ENCODE data around the gene SLC7A4. TPM values are rescaled to one million over a fixed set of nuclear protein-coding genes. Genes with fewer than 3 reads are reported as not detected.

The SLC7A4 gene
- polyA plus RNA-seq, 1 donor from 2014 or later, result not detected

DNA sequence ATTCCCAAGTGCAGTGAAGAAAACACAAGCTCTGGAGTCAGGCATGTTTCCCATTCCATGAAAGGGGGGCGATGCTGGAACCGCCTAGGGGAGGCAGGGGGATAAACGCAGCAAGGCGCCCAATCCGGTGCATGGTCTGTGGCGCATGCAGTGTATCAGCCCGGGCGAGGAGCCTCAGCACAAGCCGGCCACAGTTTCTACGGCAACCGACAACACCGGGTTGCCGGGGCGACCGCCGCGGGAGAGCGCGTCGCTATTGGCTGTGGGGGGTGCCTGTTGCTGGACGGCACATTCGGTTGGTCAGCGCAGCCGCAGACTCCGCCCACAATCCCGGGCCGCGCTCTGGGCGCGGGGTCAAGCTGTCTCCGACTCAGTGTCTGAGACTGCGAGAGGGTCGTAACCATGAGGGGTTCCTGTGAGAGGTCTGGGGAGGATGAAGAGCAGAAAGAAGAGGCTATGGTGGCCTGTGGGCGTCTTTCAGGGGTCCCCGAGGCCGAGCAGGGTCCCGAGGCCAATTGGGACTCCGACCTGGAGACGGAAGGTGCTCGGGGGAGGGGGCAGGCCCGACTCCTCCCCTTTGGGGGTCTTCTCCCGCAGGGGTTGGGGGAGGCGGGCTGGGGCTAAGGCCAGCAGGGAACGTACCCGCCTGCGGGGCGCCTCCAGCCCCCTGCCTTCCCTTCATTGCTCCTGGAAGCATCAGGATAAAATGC lies 13.4 kb upstream of the SLC7A4 start, which contains the start of gene LRRC74B:
Gene LRRC74B (plus strand): TSS at position 362 of the 710 bp plus-strand sequence. CDS start 41 bp downstream, at position 403.
- Histone ChIP-seq H2AFZ (ENCODE audit: low read depth, low read length) (peak within 1 kb of the TSS; percentile 79), H4K20me1 (ENCODE audit: insufficient read depth) (no peaks in the 10 kb centered on the region), H3K79me2 (replicated peaks; ENCODE audit: insufficient read depth, low read length) (no peaks in the 10 kb centered on the region), H3K27me3 (ENCODE audit: insufficient read depth, low read depth, low read length) (no peaks in the 10 kb centered on the region), H3K9me3 (ENCODE audit: low read length) (no peaks in the 10 kb centered on the region), H3F3A (ENCODE audit: insufficient read depth, low read length, poor library complexity, severe bottlenecking) (no peaks in the 10 kb centered on the region), H3K36me3 (ENCODE audit: insufficient read depth, low read length) (no peaks in the 10 kb centered on the region), H3K27ac (ENCODE audit: low read length) (peak within 1 kb of the TSS; percentile 86), H3K4me2 (ENCODE audit: low read length) (peak within 1 kb of the TSS; percentile 61), H3K9me2 (ENCODE audit: insufficient read depth, low read length) (no peaks in the 10 kb centered on the region), H3K9ac (ENCODE audit: low read length) (peak within 1 kb of the TSS; percentile 72), H3K4me3 (ENCODE audit: low read length) (peak within 1 kb of the TSS; percentile 69)
- TF ChIP-seq REST (IDR thresholded peaks at IDR 0.05; ENCODE audit: borderline replicate concordance) (peak; percentile 38), RAD21 (conservative IDR thresholded peaks at IDR 0.05) (peak; percentile 40), MXI1 (conservative IDR thresholded peaks at IDR 0.05; ENCODE audit: poor library complexity, severe bottlenecking) (peak; percentile 98), TAF1 (IDR thresholded peaks at IDR 0.05; ENCODE audit: low read depth) (no peak), EP300 (conservative IDR thresholded peaks at IDR 0.05; ENCODE audit: poor library complexity, severe bottlenecking) (peak; percentile 61), POLR2AphosphoS5 (IDR thresholded peaks at IDR 0.05) (peak; percentile 62), CTCF (IDR thresholded peaks at IDR 0.05; ENCODE audit: poor library complexity, severe bottlenecking) (peak; percentile 24), SMC3 (conservative IDR thresholded peaks at IDR 0.05; ENCODE audit: poor library complexity) (peak; percentile 48), EZH2 (IDR thresholded peaks at IDR 0.05; ENCODE audit: borderline replicate concordance, insufficient read depth, low read length, poor library complexity, severe bottlenecking) (no peak)

DNA sequence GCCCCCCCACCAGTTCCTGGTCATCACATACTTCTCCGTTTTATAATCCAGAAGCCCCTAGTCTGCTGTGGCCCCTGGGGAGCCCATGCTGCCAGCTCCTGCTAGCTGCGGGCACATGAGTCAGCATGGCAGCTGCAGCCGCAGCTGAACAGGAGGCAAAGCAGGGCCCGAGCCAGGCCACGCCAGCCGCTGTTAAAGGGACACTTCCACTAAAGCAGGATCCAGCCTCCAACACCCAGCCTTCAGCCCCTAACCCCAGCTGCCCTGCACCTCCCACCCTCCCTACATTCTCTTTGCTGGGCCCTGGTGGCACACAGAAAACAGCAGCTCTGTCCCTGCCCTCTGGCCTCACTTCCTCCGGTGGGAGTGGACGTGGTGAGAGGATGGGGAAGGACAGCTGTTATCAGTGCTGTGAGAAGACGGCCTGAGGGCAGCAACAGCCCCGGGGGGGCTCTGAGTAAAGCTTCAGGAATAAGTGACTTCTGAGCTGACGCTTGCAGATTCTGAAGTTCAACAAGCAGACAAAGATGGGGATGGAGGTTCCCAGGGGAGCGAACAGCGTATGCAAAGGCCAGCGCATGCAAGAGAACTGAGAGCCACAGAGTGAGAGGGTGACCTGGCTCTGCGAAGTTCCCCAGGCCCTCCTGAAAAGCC lies 12.7 kb upstream of the SLC7A4 start:
- peak overlapping the region; percentile 44 for H3K9ac ChIP-seq (ENCODE audit: low read length)
- no peaks in the 10 kb centered on the region for H3K9me3 ChIP-seq (ENCODE audit: low read length)
- H3K27ac ChIP-seq (ENCODE audit: low read length), result peak overlapping the region; percentile 86
- H3K4me3 ChIP-seq (ENCODE audit: low read length), result peak overlapping the region; percentile 69
- H3F3A ChIP-seq (ENCODE audit: insufficient read depth, low read length, poor library complexity, severe bottlenecking), result no peaks in the 10 kb centered on the region
- H3K9me2 ChIP-seq (ENCODE audit: insufficient read depth, low read length), result no peaks in the 10 kb centered on the region
- no peaks in the 10 kb centered on the region for H3K27me3 ChIP-seq (ENCODE audit: insufficient read depth, low read depth, low read length)
- H3K79me2 ChIP-seq (replicated peaks; ENCODE audit: insufficient read depth, low read length), result no peaks in the 10 kb centered on the region
- TF ChIP-seq TAF1 (IDR thresholded peaks at IDR 0.05; ENCODE audit: low read depth), result no peak
- no peak for TF ChIP-seq EZH2 (IDR thresholded peaks at IDR 0.05; ENCODE audit: borderline replicate concordance, insufficient read depth, low read length, poor library complexity, severe bottlenecking)
- no peak for TF ChIP-seq RAD21 (conservative IDR thresholded peaks at IDR 0.05)
- no peak for TF ChIP-seq CTCF (IDR thresholded peaks at IDR 0.05; ENCODE audit: poor library complexity, severe bottlenecking)
- TF ChIP-seq MXI1 (conservative IDR thresholded peaks at IDR 0.05; ENCODE audit: poor library complexity, severe bottlenecking), result no peak
- no peak for TF ChIP-seq REST (IDR thresholded peaks at IDR 0.05; ENCODE audit: borderline replicate concordance)
- TF ChIP-seq SMC3 (conservative IDR thresholded peaks at IDR 0.05; ENCODE audit: poor library complexity), result no peak
- no peak for TF ChIP-seq POLR2AphosphoS5 (IDR thresholded peaks at IDR 0.05)
- TF ChIP-seq EP300 (conservative IDR thresholded peaks at IDR 0.05; ENCODE audit: poor library complexity, severe bottlenecking), result no peak
- H3K4me2 ChIP-seq (ENCODE audit: low read length), result peak overlapping the region; percentile 41
- no peak overlapping the region for H2AFZ ChIP-seq (ENCODE audit: low read depth, low read length)
- H3K36me3 ChIP-seq (ENCODE audit: insufficient read depth, low read length), result no peaks in the 10 kb centered on the region
- H4K20me1 ChIP-seq (ENCODE audit: insufficient read depth), result no peaks in the 10 kb centered on the region
